Measurements from ENCODE around the gene GNG12.

The GNG12 gene

GRCh38 chr1:67834246-67834877 is 1.1 kb upstream of the GNG12 start:
- no peaks in the 10 kb centered on the region for H3K9me2 ChIP-seq (replicated peaks; ENCODE audit: insufficient read depth, low read length)
- H3K36me3 ChIP-seq (ENCODE audit: low read length), result no peaks in the 10 kb centered on the region
- no peak for TF ChIP-seq EZH2phosphoT487 (conservative IDR thresholded peaks at IDR 0.05; ENCODE audit: low read length)
- no peak for TF ChIP-seq CTCF (IDR thresholded peaks at IDR 0.05; ENCODE audit: insufficient read depth, low read length, poor library complexity, severe bottlenecking)
- no peak overlapping the region for H3K27ac ChIP-seq (ENCODE audit: low read depth, low read length)
- no peak overlapping the region for H2AFZ ChIP-seq (ENCODE audit: low read depth, low read length, severe bottlenecking)
- no peaks in the 10 kb centered on the region for H3K79me2 ChIP-seq (ENCODE audit: insufficient read depth, low read length)
- H3K4me2 ChIP-seq (ENCODE audit: low read depth, low read length, poor library complexity, severe bottlenecking), result no peak overlapping the region
- H3F3A ChIP-seq (ENCODE audit: insufficient read depth), result no peaks in the 10 kb centered on the region
- no peak overlapping the region for H3K9ac ChIP-seq (ENCODE audit: low read length)
- H3K9me3 ChIP-seq (ENCODE audit: insufficient read depth, low read length), result no peaks in the 10 kb centered on the region
- H3K27me3 ChIP-seq (ENCODE audit: low read length), result no peaks in the 10 kb centered on the region; the same call in 1 of the 2 replicates
- no peaks in the 10 kb centered on the region for H4K20me1 ChIP-seq (ENCODE audit: low read depth, low read length)
- no peak overlapping the region for H3K4me3 ChIP-seq (ENCODE audit: insufficient read depth, low read length, poor library complexity, severe bottlenecking)

GRCh38 chr1:67833602-67833940 is 304 bp upstream of the GNG12 start:
- Histone ChIP-seq H3K4me2 (ENCODE audit: low read depth, low read length, poor library complexity, severe bottlenecking) (no peak overlapping the region), H3K9me3 (ENCODE audit: insufficient read depth, low read length) (no peaks in the 10 kb centered on the region), H4K20me1 (ENCODE audit: low read depth, low read length) (no peaks in the 10 kb centered on the region), H2AFZ (ENCODE audit: low read depth, low read length, severe bottlenecking) (no peak overlapping the region), H3K27ac (ENCODE audit: low read depth, low read length) (no peak overlapping the region), H3K9ac (ENCODE audit: low read length) (no peak overlapping the region), H3K79me2 (ENCODE audit: insufficient read depth, low read length) (no peaks in the 10 kb centered on the region), H3K27me3 (ENCODE audit: low read length) (no peaks in the 10 kb centered on the region; the same call in 1 of the 2 replicates), H3K36me3 (ENCODE audit: low read length) (no peaks in the 10 kb centered on the region), H3K4me3 (ENCODE audit: insufficient read depth, low read length, poor library complexity, severe bottlenecking) (no peak overlapping the region), H3K9me2 (replicated peaks; ENCODE audit: insufficient read depth, low read length) (no peaks in the 10 kb centered on the region), H3F3A (ENCODE audit: insufficient read depth) (no peaks in the 10 kb centered on the region)
- TF ChIP-seq EZH2phosphoT487 (conservative IDR thresholded peaks at IDR 0.05; ENCODE audit: low read length) (no peak), CTCF (IDR thresholded peaks at IDR 0.05; ENCODE audit: insufficient read depth, low read length, poor library complexity, severe bottlenecking) (no peak)

- H3K4me3 ChIP-seq (ENCODE audit: insufficient read depth, low read length, poor library complexity, severe bottlenecking), result no peak overlapping the region
- H3F3A ChIP-seq (ENCODE audit: insufficient read depth), result no peaks in the 10 kb centered on the region
- H3K9me2 ChIP-seq (replicated peaks; ENCODE audit: insufficient read depth, low read length), result no peaks in the 10 kb centered on the region
- no peaks in the 10 kb centered on the region for H3K79me2 ChIP-seq (ENCODE audit: insufficient read depth, low read length)
- no peaks in the 10 kb centered on the region for H3K9me3 ChIP-seq (ENCODE audit: insufficient read depth, low read length)
- H3K27me3 ChIP-seq (ENCODE audit: low read length), result no peaks in the 10 kb centered on the region; the same call in 1 of the 2 replicates
- TF ChIP-seq CTCF (IDR thresholded peaks at IDR 0.05; ENCODE audit: insufficient read depth, low read length, poor library complexity, severe bottlenecking), result no peak
- H3K27ac ChIP-seq (ENCODE audit: low read depth, low read length), result no peak overlapping the region
- no peak overlapping the region for H3K4me2 ChIP-seq (ENCODE audit: low read depth, low read length, poor library complexity, severe bottlenecking)
- no peak overlapping the region for H3K9ac ChIP-seq (ENCODE audit: low read length)
- H3K36me3 ChIP-seq (ENCODE audit: low read length), result no peaks in the 10 kb centered on the region
- no peaks in the 10 kb centered on the region for H4K20me1 ChIP-seq (ENCODE audit: low read depth, low read length)
- no peak overlapping the region for H2AFZ ChIP-seq (ENCODE audit: low read depth, low read length, severe bottlenecking)
Measured at GRCh38 chr1:67831850-67832513, 1.3 kb downstream of the GNG12 start.

All from SU-DHL-6 (cell line).